Esophagus squamous epithelium (tissue), 5 donors: ENCODE measurements around the gene PAOX. TPM values are rescaled to one million over a fixed set of nuclear protein-coding genes. Genes with fewer than 3 reads are reported as not detected.

Experiments used
- DNase-seq: peaks from one replicate; lab custom pipeline; 2025; lab: John Stamatoyannopoulos, UW
- H3K27ac ChIP-seq, 4 donors: fragments of 200-600 bp; sonication (generic); one replicate each; pipeline ENCODE4 v1.5.1; 2016 to 2019; ENCODE audit warnings: mild to moderate bottlenecking in 1 of 4
- H3K27me3 ChIP-seq, 4 donors: fragments of 200-600 bp; sonication (generic); 1 replicate in 3 of 4; 2 replicates in 1 of 4; pipeline versions ENCODE4 v1.5.1 to v1.6.0; 2017 to 2021; ENCODE audit warnings: antibody characterized with exemption in 1 of 4
- H3K36me3 ChIP-seq, 3 donors: fragments of 200-600 bp; sonication (generic); one replicate each; pipeline ENCODE4 v1.5.1; 2016 to 2019
- H3K4me1 ChIP-seq, 3 donors: fragments of 200-600 bp; sonication (generic); one replicate each; pipeline ENCODE4 v1.5.1; 2017 to 2019
- H3K4me3 ChIP-seq, 4 donors: fragments of 200-600 bp; sonication (generic); 1 replicate in 3 of 4; 2 replicates in 1 of 4; pipeline ENCODE4 v1.5.1; 2016 to 2019; ENCODE audit warnings: mild to moderate bottlenecking in 2 of 4, moderate library complexity in 1 of 4
- H3K9me3 ChIP-seq, 3 donors: fragments of 200-600 bp; sonication (generic); one replicate each; pipeline ENCODE4 v1.5.1; 2016 to 2019
- CTCF ChIP-seq, 6 experiments: fragments of 450-650 bp in 4 of 6; fragments of 200-600 bp in 2 of 6; sonication (generic) in 2 of 6; IDR thresholded peaks; one replicate each; pipeline ENCODE4 v1.5.1; 2016 to 2019; ENCODE audit warnings: antibody characterized with exemption in 6 of 6, mild to moderate bottlenecking in 4 of 6, moderate library complexity in 4 of 6
- POLR2A ChIP-seq, 4 donors: fragments of 450-650 bp; IDR thresholded peaks; one replicate each; pipeline ENCODE4 v1.6.1; 2017; ENCODE audit warnings: antibody characterized with exemption in 4 of 4, mild to moderate bottlenecking in 4 of 4, moderate library complexity in 3 of 4
- WGBS, 2 donors: methylation state at CpG; one replicate each; pipeline ENCODE4 v1.1.5; 2018; 5-methylcytosine and 5-hydroxymethylcytosine counted together
- intact Hi-C: fragments of 100-400 bp; cut with DNase I; formaldehyde crosslinking; loops from one replicate; pipeline ENCODE4 v1.15.0; 2022
- total RNA-seq, 4 donors: library from RNA; depleted of rRNA; stranded (reverse); fragments of >200 nt; gene quantifications; one replicate each; pipeline ENCODE4 v1.1.0, GENCODE V29; 2016
- donor health status: DM: yes; HTN: yes; CAD: no.

The PAOX gene
- 10 to 100 TPM; 11.5 to 16.6 (median 15.9) TPM for total RNA-seq

- no peak for DNase-seq
- TF ChIP-seq CTCF (IDR thresholded peaks at IDR 0.05) = no peak
- peak in 1 of 4 donors; percentile 46 for TF ChIP-seq POLR2A (IDR thresholded peaks at IDR 0.05)
- H3K27ac ChIP-seq = peak within 1 kb of the TSS; percentile 87 to 94 (median 94)
- H3K27me3 ChIP-seq = no peaks in the 10 kb centered on the region
- H3K36me3 ChIP-seq = peaks cover 0 to 33% (median 0%) of the 10 kb centered on the region in 3 donors
- intact Hi-C loops = no loop called here
- no peaks in the 10 kb centered on the region for H3K9me3 ChIP-seq
- H3K4me1 ChIP-seq = peaks cover 15 to 36% (median 27%) of the 10 kb centered on the region in 3 donors
- WGBS, 2 donors = 10 to 37% methylated on average over 2 of the region's 78 CpGs
- peak within 1 kb of the TSS; percentile 67 to 98 (median 82) for H3K4me3 ChIP-seq
Observed at GRCh38 chr10:133379152-133379800, at the start of gene PAOX. Gene PAOX, plus strand, starts transcription at chr10:133379262. Its CDS starts 55 bp downstream, at chr10:133379317.

GRCh38 chr10:133329491-133330202, 49.4 kb upstream of the PAOX start:
- Histone ChIP-seq H3K4me1 (peaks cover 15 to 36% (median 19%) of the 10 kb centered on the region in 3 donors), H3K4me3 (peak overlapping the region in 3 of 4 donors; percentile 20 to 57 (median 30)), H3K27me3 (peaks cover 15 to 87% (median 34%) of the 10 kb centered on the region in 4 donors), H3K36me3 (no peaks in the 10 kb centered on the region), H3K9me3 (no peaks in the 10 kb centered on the region), H3K27ac (no peak overlapping the region)
- TF ChIP-seq POLR2A (IDR thresholded peaks at IDR 0.05) (no peak), CTCF (IDR thresholded peaks at IDR 0.05) (peak; percentile 82 to 97 (median 86))
- intact Hi-C loops = no loop called here
- DNase-seq = no peak
- 7 to 17% methylated on average over 12 to 26 of the region's 37 CpGs for WGBS, 2 donors

- peaks cover 18 to 34% (median 24%) of the 10 kb centered on the region in 3 donors for H3K4me1 ChIP-seq
- H3K27ac ChIP-seq = no peak overlapping the region
- H3K4me3 ChIP-seq = no peak overlapping the region
- no peak for TF ChIP-seq CTCF (IDR thresholded peaks at IDR 0.05)
- TF ChIP-seq POLR2A (IDR thresholded peaks at IDR 0.05) = no peak
- no peaks in the 10 kb centered on the region for H3K9me3 ChIP-seq
- intact Hi-C loops = no loop called here
- WGBS, 2 donors = 75 to 82% methylated on average over 24 of the region's 30 CpGs
- DNase-seq = no peak
- H3K27me3 ChIP-seq = peaks cover 8 to 87% (median 28%) of the 10 kb centered on the region in 4 donors
- H3K36me3 ChIP-seq = no peaks in the 10 kb centered on the region
Observed at GRCh38 chr10:133332936-133333699, 45.9 kb upstream of the PAOX start.

GRCh38 chr10:133334503-133335245, 44.4 kb upstream of the PAOX start:
- H3K4me3 ChIP-seq = peak overlapping the region; percentile 9 to 56 (median 38)

More at GRCh38 chr10:133334503-133335245, 44.4 kb upstream of the PAOX start:
- TF ChIP-seq CTCF (IDR thresholded peaks at IDR 0.05) (no peak), POLR2A (IDR thresholded peaks at IDR 0.05) (no peak)
- 27 to 34% methylated on average over 9 to 14 of the region's 51 CpGs for WGBS, 2 donors
- Histone ChIP-seq H3K9me3 (no peaks in the 10 kb centered on the region), H3K4me1 (peaks cover 18 to 30% (median 21%) of the 10 kb centered on the region in 3 donors), H3K27me3 (peaks cover 8 to 87% (median 26%) of the 10 kb centered on the region in 4 donors), H3K36me3 (no peaks in the 10 kb centered on the region), H3K27ac (no peak overlapping the region)
- intact Hi-C loops = no loop called here
- no peak for DNase-seq
